AG09309 (cell line): Measurements from ENCODE around the gene FOXO3B.
"Not testable (repeated sequence)": the region's sequence is repeated elsewhere in the genome, so short reads cannot be mapped to it uniquely, and the experiment has no call there.

Experiments used
- DNase-seq: peaks from one replicate; pipeline ENCODE4 v3.0.0-alpha.2; 2010; ENCODE audit warnings: low read depth
- H3K4me3 ChIP-seq: 2 replicates; pipeline ENCODE4 v1.5.1; 2011; ENCODE audit warnings: mild to moderate bottlenecking, low read depth, low read length, moderate library complexity; ENCODE audit not compliant: control insufficient read depth

The FOXO3B gene

DNA sequence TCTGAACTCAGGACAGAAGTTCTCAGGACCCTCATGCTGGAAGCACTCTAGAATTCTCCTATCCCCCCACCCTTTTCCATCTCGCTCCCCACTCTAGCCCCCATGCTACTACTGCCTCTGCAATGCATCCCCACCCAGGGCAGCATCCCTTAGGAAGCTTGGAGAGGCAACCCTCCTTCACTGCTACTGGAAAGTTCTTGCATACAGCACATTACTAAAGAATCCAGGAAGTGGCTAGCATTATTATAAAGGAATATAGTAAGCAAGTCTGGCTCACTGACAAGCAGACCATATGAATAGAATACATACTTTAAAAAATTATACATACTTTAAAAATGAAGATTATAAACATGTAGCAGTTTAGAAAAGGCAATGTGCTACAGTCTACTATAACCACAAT, 13.5 kb downstream of the FOXO3B start:
- DNase-seq, H3K4me3 ChIP-seq: not testable (repeated sequence)

DNA sequence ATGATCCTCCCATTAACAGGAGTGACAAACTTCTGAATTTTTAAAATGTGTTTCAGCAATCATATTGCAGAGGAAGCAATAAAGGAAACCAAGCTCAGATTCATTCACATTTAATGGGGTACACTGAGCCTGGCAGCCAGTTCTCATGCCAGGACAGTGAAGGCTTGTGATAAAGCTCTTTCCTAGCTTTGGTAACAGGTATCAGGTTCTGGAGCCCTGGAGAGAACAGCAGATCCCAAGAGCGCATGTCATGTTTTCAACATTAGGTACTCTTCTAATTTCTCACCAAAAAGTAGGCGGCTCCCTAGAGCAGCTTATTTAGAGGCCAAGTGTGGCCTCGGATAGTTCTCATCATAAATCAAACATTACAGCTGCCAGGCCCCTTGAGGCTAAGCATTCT, 14.6 kb downstream of the FOXO3B start:
- not testable (repeated sequence) for DNase-seq, H3K4me3 ChIP-seq

DNA sequence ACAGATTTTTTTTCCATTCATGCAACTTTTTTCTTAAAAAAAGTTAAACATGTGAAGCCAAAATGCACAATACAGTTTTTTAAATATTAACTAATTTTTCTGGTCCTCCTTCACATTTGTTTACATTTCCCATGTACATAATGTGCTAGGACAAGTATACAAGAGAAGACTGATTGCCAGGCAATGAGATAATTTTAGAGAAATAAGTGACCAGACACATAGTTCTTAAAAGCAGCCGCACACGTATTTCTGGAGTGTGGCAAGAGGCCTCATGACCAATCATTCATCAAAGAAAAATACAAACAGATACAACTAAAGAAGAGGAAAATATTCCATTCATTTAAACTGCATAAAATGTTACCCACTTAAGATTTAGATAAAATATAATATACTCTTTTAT, 15.8 kb downstream of the FOXO3B start:
- H3K4me3 ChIP-seq, DNase-seq: not testable (repeated sequence)

DNA sequence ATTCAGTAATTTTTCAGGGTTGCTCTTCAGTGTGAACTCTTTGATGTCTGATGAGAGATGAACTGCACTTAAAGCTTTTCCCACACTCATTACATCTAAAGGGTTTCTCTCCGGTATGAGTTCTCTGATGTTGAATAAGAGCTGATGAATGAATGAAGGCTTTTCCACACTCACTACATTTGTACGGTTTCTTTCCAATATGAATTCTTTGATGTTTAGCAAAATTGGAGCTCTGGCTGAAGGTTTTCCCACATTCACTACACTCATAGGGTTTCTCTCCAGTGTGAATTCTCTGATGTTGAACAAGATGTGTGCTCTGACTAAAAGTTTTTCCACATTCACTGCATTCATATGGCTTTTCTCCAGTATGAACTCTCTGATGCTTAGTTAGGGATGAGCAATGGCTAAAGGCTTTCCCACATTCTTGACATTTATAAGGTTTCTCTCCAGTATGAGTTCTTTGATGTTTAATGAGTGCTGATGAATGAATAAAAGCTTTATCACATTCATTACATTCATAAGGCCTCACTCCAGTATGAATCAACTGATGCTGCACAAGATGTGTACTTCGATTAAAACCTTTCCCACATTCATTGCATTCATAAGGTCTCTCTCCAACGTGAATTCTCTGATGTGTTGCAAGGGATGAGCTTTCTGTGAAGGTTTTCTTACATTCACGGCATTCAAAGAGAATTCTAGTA, 20.0 kb downstream of the FOXO3B start:
- DNase-seq, H3K4me3 ChIP-seq: not testable (repeated sequence)

DNA sequence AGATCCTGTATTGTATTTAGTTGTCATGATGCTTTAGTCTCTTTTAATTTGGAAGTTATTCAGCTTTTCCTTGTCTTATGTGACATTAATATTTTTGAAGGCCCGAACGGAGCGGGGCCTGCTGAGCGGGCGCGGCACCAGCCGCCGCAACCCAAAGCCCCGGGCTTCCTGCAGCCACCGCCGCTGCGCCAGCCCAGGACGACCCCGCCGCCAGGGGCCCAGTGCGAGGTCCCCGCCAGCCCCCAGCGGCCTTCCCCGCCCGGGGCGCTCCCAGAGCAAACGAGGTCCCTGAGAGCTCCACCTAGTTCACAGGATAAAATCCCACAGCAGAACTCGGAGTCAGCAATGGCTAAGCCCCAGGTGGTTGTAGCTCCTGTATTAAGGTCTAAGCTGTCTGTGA, 32.0 kb downstream of the FOXO3B start:
- not testable (repeated sequence) for DNase-seq, H3K4me3 ChIP-seq

DNA sequence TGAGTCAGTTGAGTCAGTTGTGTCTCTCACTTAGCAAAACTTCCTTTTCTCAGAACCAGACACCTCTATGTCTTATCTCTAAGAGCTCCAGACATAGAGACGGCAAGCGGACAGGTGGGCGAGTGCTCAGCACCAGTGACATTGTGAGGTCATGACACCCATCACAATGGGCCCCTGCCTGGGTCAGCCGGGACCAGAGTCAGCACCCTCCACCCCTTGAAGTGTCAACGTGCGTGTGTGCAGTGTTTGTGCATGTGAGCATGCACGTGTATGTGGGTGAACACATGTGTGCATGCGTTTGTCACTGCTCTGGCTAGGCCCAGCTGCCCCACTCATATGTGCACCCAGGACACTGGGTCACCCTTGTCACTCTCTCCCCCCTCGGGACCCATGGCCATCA, 37.8 kb downstream of the FOXO3B start, which contains the start of gene TBC1D28:
Gene TBC1D28, minus strand, starts transcription at position 101 of the 400 bp plus-strand sequence. CDS start 3,039 bp downstream, outside the sequence.
- not testable (repeated sequence) for DNase-seq

DNA sequence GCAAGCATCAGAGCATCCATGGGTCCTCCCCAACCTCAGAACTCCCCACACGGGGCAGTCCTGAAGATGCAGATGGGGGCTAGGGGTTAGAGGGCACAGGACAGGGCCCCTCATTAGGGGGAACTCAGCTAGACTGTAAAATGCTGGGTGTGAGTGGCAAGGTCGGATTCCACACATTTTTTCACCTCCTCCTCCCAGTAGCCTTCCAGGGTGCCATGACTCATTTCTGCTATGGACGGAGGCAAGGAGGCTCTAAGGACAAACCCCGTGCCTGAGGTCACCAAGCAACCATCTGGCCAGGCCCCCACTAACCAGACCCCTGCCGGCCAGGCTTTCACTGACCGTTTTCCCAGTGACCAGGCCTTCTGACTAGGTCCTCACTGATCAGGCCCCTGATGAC, 39.0 kb downstream of the FOXO3B start:
- DNase-seq, H3K4me3 ChIP-seq: not testable (repeated sequence)

More for the DNA sequence above, 37.8 kb downstream of the FOXO3B start, which contains the start of gene TBC1D28:
- H3K4me3 ChIP-seq: not testable (repeated sequence)

DNA sequence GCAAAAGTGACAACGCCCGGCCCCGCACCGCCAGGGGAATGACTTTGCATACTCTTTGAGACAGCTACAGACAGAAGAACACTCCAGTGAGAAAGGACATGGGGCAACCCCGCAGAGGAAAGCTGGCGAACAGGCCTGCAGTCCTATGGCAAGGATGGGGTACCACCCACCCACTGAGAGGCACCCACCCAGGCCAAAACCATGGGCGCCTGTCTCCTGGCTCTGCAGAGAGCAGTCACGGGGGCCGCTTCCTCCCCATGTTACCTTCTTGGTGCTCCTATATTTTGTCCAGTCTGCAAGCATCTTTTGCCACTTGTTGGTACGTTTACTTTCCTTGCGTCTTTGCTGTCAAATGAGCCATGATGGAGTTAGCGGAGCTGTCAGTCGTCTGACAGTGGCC, 43.8 kb downstream of the FOXO3B start:
- DNase-seq, H3K4me3 ChIP-seq: not testable (repeated sequence)

DNA sequence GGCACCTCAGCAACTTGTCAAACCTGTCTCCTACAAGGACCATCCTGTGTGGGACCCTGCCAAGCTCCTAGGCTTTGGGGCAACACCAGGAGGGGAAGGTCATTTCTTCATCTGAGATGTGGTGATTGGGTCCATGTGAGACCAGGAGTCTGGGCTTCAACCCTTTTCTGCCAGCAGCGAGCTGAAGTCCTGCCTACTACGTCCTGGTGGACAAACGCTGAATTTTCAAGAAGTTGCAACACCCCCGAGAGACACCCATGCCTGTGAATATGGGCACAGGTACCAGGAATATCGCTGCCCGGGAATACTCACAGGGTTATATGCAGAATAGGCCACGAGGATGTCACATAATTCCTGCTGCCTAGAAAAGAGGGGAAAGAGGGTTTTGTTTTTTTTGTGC, 45.9 kb downstream of the FOXO3B start:
- not testable (repeated sequence) for DNase-seq

DNA sequence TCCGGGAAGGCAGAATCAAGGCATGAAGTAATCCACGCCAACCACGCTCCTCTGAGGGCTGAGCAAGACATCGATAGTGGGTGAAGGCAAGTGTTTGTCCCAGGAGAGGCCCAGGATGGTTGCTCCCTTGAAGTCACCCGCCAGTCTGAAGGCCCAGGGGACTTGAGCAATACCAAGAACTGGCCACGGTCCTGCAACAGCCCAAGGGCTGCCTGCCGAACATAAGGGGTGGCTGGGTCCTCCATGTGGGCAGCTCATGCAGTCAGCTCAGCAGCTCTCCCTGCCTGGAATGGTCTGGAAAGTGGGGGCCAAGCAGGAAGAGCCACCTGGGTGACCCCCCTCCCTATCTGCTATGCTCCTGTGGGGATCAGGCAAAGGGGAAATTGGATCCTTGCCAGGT, 46.3 kb downstream of the FOXO3B start:
- DNase-seq, H3K4me3 ChIP-seq: not testable (repeated sequence)

More for the DNA sequence above, 45.9 kb downstream of the FOXO3B start:
- not testable (repeated sequence) for H3K4me3 ChIP-seq

DNA sequence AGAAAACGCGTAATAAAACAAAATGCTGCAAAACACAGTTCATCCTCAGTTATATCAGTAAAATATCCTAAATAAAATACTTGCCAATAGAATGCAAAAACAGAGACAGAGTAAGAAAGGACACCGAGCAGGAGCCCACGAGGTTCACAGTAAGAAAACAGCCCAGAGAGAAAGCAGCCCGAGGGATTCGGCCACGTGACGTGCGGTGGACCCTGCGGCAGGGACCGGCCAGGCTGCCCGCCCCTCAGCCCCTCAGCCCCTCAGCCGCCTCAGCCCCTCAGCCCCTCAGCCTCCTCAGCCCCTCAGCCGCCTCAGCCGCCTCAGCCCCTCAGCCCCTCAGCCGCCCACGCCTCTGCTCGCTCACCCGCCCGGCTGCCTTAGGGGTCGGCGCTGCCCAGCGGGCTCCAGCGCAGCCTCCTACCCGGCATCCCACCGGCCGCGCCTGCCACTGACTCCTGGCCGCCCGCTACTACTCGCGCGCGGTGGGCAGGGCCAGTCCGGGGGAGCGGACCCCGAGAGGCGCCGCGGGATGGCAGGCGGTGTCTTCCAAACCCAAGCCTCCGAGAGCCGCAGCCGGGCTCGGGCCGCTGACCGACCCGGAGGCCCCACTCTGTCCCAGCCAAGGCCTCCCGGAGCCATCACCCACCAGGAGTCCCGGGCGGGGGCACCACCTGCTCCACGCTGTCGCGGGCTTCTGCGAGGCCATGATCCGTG, 47.4 kb downstream of the FOXO3B start:
- not testable (repeated sequence) for DNase-seq
- H3K4me3 ChIP-seq: peak overlapping the region; percentile 5; the same call in 1 of the 2 replicates
